H4 (cell line): ENCODE data around the gene ZNF778. TPM values are rescaled to one million over a fixed set of nuclear protein-coding genes. Genes with fewer than 3 reads are reported as not detected.
"Not testable (repeated sequence)": the region's sequence is repeated elsewhere in the genome, so short reads cannot be mapped to it uniquely, and the experiment has no call there.

ENCODE experiments used
- DNase-seq: peaks from one replicate; pipeline ENCODE4 v3.0.0-alpha.2; 2015; ENCODE audit warnings: low spot score
- total RNA-seq: library from RNA; depleted of rRNA; stranded (reverse); fragments of >200 nt; shearing (Covaris generic); gene quantifications from 2 replicates; pipeline ENCODE4 v1.2.3, GENCODE V29; 2014

ZNF778 gene
- total RNA-seq, 1 experiment from 2014 or later, result 11.0 TPM

GRCh38 chr16:89179656-89180315 lies 37.7 kb upstream of the ZNF778 start:
- no peak for DNase-seq

GRCh38 chr16:89183463-89183862 lies 34.0 kb upstream of the ZNF778 start:
- DNase-seq, result no peak

DNA sequence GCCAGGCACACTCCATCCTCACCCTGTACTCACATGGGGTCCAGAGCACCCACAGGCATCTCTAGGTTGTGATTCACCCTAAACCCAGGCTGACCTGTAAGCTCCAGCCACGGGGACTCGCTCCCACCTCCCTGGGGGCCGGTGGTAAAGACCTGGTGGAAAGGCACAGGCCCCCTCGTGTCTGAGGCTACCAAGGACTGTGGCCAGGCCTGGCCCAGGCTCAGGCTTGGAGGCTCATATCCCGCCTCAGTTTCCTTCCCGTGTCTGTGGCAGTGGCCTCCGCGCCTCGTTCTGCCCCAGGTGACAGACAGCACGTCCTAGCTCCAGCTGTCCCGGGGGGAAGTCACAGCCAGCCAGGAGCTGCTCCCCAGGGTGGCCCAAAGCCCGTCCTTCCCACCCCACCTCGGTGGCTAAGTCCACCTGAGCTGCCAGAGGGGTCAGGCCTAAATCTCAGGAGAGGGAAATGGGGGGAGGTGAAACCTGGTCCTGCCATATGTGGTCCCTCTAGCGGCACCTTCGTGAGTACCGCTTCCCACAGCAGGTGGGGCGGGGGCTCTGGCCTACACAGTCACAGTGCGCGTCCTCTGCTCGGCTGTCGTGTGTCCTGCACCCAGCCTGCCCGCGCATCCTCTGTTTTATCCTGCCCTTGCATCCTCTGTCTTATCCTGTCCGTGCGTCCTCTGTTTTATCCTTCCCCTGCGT lies 33.4 kb upstream of the ZNF778 start:
- no peak for DNase-seq

DNA sequence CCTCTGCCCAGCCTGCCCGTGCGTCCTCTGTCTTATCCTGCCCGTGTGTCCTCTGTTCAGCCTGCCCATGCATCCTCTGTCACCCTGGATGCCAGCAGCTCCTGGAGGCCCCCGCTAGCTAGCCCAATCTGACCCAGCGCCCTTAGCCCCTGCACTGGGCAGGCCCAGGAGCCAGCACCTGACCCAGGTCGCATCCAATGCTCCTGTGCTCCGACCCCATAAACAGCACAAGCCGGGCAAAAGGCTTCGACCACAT lies 32.9 kb upstream of the ZNF778 start:
- DNase-seq, result no peak

- DNase-seq, result no peak
These were observed 32.3 kb upstream of the ZNF778 start for GRCh38 chr16:89184933-89185794.

DNA sequence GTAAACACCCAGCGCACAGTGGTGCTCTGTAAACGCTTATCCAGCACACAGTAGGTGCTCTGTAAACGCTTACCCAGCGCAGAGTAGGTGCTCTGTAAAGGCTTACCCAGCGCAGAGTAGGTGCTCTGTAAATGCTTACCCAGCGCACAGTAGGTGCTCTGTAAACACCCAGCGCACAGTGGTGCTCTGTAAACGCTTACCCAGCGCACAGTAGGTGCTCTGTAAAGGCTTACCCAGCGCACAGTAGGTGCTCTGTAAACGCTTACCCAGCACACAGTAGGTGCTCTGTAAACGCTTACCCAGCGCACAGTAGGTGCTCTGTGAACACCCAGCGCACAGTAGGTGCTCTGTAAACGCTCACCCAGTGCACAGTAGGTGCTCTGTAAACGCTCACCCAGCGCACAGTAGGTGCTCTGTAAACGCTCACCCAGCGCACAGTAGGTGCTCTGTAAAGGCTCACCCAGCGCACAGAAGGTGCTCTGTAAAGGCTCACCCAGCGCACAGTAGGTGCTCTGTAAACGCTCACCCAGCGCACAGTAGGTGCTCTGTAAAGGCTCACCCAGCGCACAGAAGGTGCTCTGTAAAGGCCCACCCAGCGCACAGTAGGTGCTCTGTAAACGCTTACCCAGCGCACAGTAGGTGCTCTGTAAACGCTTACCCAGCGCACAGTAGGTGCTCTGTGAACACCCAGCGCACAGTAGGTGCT lies 31.5 kb upstream of the ZNF778 start:
- not testable (repeated sequence) for DNase-seq

- not testable (repeated sequence) for DNase-seq
These were observed 30.9 kb upstream of the ZNF778 start for GRCh38 chr16:89186593-89187031.

GRCh38 chr16:89187032-89187769 lies 30.3 kb upstream of the ZNF778 start:
- peak; percentile 62 for DNase-seq

GRCh38 chr16:89187770-89188392 lies 29.6 kb upstream of the ZNF778 start:
- DNase-seq, result no peak

- DNase-seq, result not testable (repeated sequence)
These were observed 28.8 kb upstream of the ZNF778 start for GRCh38 chr16:89188471-89189357.

DNA sequence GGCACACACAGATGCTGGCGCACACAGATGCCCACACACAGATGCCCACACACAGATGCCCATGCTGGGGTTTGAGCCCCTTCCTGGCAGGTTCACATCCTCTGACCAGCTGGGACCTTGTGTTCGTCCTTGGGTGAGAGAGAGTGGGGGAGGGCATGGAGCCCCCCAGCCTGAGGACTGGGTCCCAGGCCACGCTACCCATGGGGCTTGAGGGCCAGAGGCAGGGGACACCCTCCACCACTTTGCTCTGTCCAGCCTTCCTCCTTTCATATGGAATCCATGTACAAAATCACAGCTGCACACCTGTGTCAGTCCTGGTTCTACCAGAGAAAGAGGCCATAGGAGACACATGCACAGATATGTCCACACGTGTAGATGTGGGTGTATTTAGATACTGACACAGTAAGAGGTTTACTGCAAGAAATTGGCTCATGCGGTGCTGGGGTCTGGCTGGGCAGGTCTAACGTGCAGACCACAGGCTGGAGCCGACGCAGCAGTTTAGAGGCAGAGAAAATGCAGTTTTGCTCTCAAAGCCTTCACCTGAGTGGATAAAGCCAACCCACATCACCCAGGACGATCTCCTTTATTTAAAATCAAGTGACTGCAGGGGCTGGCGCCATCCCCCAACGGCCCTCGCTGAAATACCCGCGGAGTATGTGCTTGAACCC lies 28.0 kb upstream of the ZNF778 start:
- DNase-seq, result no peak

DNA sequence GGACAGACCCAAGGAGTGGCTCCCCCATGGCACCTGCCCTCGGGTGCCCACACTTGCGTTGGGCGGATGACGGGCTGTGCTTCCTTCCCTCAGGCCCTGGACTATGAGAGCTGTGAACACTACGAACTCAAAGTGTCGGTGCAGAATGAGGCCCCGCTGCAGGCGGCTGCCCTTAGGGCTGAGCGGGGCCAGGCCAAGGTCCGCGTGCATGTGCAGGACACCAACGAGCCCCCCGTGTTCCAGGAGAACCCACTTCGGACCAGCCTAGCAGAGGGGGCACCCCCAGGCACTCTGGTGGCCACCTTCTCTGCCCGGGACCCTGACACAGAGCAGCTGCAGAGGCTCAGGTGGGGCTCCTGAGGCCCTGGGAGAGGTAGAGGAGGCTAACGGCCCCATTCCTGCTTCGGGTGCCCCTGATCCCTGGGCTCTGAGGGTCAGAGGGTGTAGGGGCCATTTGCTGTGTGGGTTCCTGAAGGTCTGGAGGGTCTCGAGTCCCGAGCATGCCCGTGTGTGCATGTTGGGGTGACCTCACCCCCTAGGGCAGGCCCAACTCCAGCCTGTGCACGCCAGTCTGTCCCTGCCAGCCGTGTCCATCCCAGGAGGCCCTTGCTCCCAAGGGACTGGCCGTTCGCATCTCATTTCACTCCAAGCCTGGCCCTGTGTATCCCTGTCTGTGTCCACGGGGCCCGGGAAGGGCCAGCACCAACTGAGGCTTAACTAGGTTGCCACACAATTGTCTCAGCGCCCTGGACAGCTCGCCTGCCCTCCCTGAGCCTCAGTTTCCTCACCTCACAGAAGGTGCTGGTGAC lies 27.1 kb upstream of the ZNF778 start:
- no peak for DNase-seq

DNA sequence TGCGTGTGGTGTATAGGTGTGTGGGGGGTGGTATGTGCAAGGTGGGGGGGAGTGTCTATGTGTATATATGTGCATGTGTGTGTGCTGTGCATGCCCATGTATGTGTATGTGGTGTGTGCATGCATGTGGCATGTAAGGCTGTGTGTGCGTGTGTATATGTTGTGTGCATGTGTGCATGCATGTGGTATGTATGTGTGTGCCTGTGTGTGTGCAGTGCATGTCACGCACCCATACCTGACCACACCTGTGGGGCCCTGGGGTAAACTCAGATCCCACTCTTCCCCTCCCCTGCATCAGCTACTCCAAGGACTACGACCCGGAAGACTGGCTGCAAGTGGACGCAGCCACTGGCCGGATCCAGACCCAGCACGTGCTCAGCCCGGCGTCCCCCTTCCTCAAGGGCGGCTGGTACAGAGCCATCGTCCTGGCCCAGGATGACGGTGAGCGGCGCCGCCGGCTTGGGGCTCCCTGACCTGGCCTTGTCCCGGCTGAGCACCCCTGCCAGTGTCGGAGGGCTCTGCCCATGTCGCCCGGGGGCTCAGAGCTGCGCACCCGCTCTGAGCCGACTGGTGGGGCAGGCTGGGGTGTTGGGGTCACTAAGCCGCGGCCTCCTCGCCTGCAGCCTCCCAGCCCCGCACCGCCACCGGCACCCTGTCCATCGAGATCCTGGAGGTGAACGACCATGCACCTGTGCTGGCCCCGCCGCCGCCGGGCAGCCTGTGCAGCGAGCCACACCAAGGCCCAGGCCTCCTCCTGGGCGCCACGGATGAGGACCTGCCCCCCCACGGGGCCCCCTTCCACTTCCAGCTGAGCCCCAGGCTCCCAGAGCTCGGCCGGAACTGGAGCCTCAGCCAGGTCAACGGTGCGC lies 26.2 kb upstream of the ZNF778 start:
- no peak for DNase-seq

DNA sequence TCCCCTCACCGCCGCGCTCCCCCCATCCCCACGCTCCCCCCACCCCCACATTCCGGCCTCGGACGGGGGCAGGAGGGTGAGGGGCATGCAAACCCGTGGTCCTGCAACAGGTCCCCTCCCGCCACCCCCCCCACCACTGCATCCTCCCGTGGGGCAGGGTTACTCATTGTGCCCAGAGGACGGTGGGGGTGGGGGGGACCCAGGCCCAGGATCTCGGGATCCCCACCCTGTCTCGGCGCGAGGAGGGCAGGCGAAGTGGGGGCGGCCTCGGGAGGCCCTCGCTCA lies 25.7 kb upstream of the ZNF778 start:
- no peak for DNase-seq

DNA sequence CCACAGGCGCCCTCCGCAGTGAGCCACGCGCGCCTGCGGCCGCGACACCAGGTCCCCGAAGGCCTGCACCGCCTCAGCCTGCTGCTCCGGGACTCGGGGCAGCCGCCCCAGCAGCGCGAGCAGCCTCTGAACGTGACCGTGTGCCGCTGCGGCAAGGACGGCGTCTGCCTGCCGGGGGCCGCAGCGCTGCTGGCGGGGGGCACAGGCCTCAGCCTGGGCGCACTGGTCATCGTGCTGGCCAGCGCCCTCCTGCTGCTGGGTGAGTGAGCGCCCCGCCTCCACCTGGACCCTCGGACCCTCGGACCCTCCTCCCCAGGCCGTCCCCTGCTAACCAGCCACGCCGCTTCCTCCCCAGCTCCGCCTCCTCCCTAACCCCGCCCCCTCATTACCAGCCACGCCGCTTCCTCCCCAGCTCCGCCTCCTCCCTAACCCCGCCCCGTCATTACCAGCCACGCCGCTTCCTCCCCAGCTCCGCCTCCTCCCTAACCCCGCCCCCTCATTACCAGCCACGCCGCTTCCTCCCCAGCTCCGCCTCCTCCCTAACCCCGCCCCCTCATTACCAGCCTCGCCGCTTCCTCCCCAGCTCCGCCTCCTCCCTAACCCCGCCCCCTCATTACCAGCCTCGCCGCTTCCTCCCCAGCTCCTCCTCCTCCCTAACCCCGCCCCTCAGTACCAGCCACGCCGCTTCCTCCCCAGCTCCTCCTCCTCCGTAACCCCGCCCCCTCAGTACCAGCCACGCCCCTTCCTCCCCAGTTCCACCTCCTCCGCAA lies 25.1 kb upstream of the ZNF778 start:
- peak; percentile 69 for DNase-seq

GRCh38 chr16:89192956-89193575 lies 24.4 kb upstream of the ZNF778 start:
- DNase-seq, result no peak
